ENCODE data around the gene NFATC1. TPM values are rescaled to one million over a fixed set of nuclear protein-coding genes. Genes with fewer than 3 reads are reported as not detected.

The NFATC1 gene
- total and polyA plus RNA-seq, 2 donors from 2014 or later = 4.3 to 17.2 TPM

GRCh38 chr18:79484661-79485621, 89.2 kb downstream of the NFATC1 start:
- H3K27ac ChIP-seq (ENCODE audit: low read depth in 2 of 2, low read length in 2 of 2) = peak overlapping the region in 1 of 2 donors; percentile 8
- intact Hi-C loops (cut with DNase I) = no loop called here
- no peak for FAIRE-seq

GRCh38 chr18:79485788-79486355, 90.1 kb downstream of the NFATC1 start:
- FAIRE-seq (no peak), DNase-seq (peak in 4 of 5 donors; percentile 42 to 87 (median 52))
- no peak overlapping the region for H3K27ac ChIP-seq (ENCODE audit: low read depth in 2 of 2, low read length in 2 of 2)
- H3K9me3 ChIP-seq (ENCODE audit: control insufficient read depth in 2 of 3, insufficient read depth in 1 of 3, low read length in 3 of 3) = no peaks in the 10 kb centered on the region
- no peaks in the 10 kb centered on the region for H3K27me3 ChIP-seq (ENCODE audit: control insufficient read depth, insufficient read depth, low read length)
- no peaks in the 10 kb centered on the region for H3K36me3 ChIP-seq (ENCODE audit: control insufficient read depth in 2 of 3, insufficient read depth in 3 of 3, low read length in 3 of 3)
- no peak overlapping the region for H3K9ac ChIP-seq (ENCODE audit: low read length in 3 of 3)
- no peaks in the 10 kb centered on the region for H3K4me1 ChIP-seq (ENCODE audit: control insufficient read depth in 2 of 3, insufficient read depth in 2 of 3, low read depth in 1 of 3, low read length in 3 of 3)
- TF ChIP-seq CTCF (IDR thresholded peaks at IDR 0.05; ENCODE audit: borderline replicate concordance, extremely low read depth, insufficient read depth) = no peak
- intact Hi-C loops (cut with DNase I) = no loop called here
- H3K4me3 ChIP-seq (ENCODE audit: low read length in 3 of 3) = no peak overlapping the region

More at GRCh38 chr18:79484661-79485621, 89.2 kb downstream of the NFATC1 start:
- no peaks in the 10 kb centered on the region for H3K36me3 ChIP-seq (ENCODE audit: control insufficient read depth in 2 of 3, insufficient read depth in 3 of 3, low read length in 3 of 3)
- H3K9ac ChIP-seq (ENCODE audit: low read length in 3 of 3) = no peak overlapping the region
- no peak for TF ChIP-seq CTCF (IDR thresholded peaks at IDR 0.05; ENCODE audit: borderline replicate concordance, extremely low read depth, insufficient read depth)
- no peaks in the 10 kb centered on the region for H3K27me3 ChIP-seq (ENCODE audit: control insufficient read depth, insufficient read depth, low read length)
- no peaks in the 10 kb centered on the region for H3K9me3 ChIP-seq (ENCODE audit: control insufficient read depth in 2 of 3, insufficient read depth in 1 of 3, low read length in 3 of 3)
- H3K4me3 ChIP-seq (ENCODE audit: low read length in 3 of 3) = peak overlapping the region in 1 of 3 donors; percentile 9
- DNase-seq = peak; percentile 85 to 91 (median 86)
- H3K4me1 ChIP-seq (ENCODE audit: control insufficient read depth in 2 of 3, insufficient read depth in 2 of 3, low read depth in 1 of 3, low read length in 3 of 3) = no peaks in the 10 kb centered on the region

- no peak overlapping the region for H3K4me3 ChIP-seq (ENCODE audit: low read length in 3 of 3)
- H3K36me3 ChIP-seq (ENCODE audit: control insufficient read depth in 2 of 3, insufficient read depth in 3 of 3, low read length in 3 of 3) = no peaks in the 10 kb centered on the region
- no peaks in the 10 kb centered on the region for H3K4me1 ChIP-seq (ENCODE audit: control insufficient read depth in 2 of 3, insufficient read depth in 2 of 3, low read depth in 1 of 3, low read length in 3 of 3)
- FAIRE-seq = no peak
- DNase-seq = peak in 2 of 5 donors; percentile 60 to 68
- no peak overlapping the region for H3K9ac ChIP-seq (ENCODE audit: low read length in 3 of 3)
- no peaks in the 10 kb centered on the region for H3K27me3 ChIP-seq (ENCODE audit: control insufficient read depth, insufficient read depth, low read length)
- no peak for TF ChIP-seq CTCF (IDR thresholded peaks at IDR 0.05; ENCODE audit: borderline replicate concordance, extremely low read depth, insufficient read depth)
- intact Hi-C loops (cut with DNase I) = no loop called here
- H3K9me3 ChIP-seq (ENCODE audit: control insufficient read depth in 2 of 3, insufficient read depth in 1 of 3, low read length in 3 of 3) = no peaks in the 10 kb centered on the region
- no peak overlapping the region for H3K27ac ChIP-seq (ENCODE audit: low read depth in 2 of 2, low read length in 2 of 2)
Observed at GRCh38 chr18:79486356-79487182, 90.8 kb downstream of the NFATC1 start.

All from kidney (tissue), 14 donors.